Tracheal epithelial cell (primary cell): Measurements from ENCODE around the gene GBP6. TPM values are rescaled to one million over a fixed set of nuclear protein-coding genes. Genes with fewer than 3 reads are reported as not detected.

Experiments used
- total RNA-seq: library from RNA; depleted of rRNA; stranded (reverse); fragments of >200 nt; gene quantifications from 2 replicates; pipeline ENCODE4 v1.2.1, GENCODE V29; 2014

GBP6 gene, protein sequence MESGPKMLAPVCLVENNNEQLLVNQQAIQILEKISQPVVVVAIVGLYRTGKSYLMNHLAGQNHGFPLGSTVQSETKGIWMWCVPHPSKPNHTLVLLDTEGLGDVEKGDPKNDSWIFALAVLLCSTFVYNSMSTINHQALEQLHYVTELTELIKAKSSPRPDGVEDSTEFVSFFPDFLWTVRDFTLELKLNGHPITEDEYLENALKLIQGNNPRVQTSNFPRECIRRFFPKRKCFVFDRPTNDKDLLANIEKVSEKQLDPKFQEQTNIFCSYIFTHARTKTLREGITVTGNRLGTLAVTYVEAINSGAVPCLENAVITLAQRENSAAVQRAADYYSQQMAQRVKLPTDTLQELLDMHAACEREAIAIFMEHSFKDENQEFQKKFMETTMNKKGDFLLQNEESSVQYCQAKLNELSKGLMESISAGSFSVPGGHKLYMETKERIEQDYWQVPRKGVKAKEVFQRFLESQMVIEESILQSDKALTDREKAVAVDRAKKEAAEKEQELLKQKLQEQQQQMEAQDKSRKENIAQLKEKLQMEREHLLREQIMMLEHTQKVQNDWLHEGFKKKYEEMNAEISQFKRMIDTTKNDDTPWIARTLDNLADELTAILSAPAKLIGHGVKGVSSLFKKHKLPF
- 21.7 and 38.6 TPM in 2 replicates for total RNA-seq

GRCh38 chr1:89363638-89364536 lies at the start of gene GBP6:
GBP6 (plus strand) TSS chr1:89364059; CDS start chr1:89368552, 4,493 bp downstream.

Other genes starting within 250 kb of the GBP6 start
- gene GBP2, start 237.9 kb upstream of the GBP6 start, total RNA-seq, result 1.3 and 22.7 TPM in 2 replicates
- not detected in 2 replicates for gene GBP7, start 188.1 kb upstream of the GBP6 start, total RNA-seq
- gene GBP4, start 165.1 kb upstream of the GBP6 start, total RNA-seq, result 0.48 TPM in 1 of 2 replicates, not detected in the other
- gene GBP5, start 91.2 kb upstream of the GBP6 start, total RNA-seq, result 1.2 TPM in 1 of 2 replicates, not detected in the other
- gene LRRC8B, start 160.8 kb downstream of the GBP6 start, total RNA-seq, result 7.7 and 8.7 TPM in 2 replicates